ENCODE measurements around the gene CCDC183. TPM values are rescaled to one million over a fixed set of nuclear protein-coding genes. Genes with fewer than 3 reads are reported as not detected.

CCDC183 gene
- total RNA-seq, 1 donor from 2014 or later = 0.84 TPM

- TF ChIP-seq CTCF (IDR thresholded peaks at IDR 0.05; ENCODE audit: insufficient read depth, low read depth, low read length) (no peak), EZH2 (IDR thresholded peaks at IDR 0.05; ENCODE audit: insufficient read depth, low read length) (no peak)
- no peaks in the 10 kb centered on the region for H3K27me3 Mint-ChIP-seq (ENCODE audit: low read depth, unreplicated experiment)
- H3K79me2 ChIP-seq (ENCODE audit: insufficient read depth, low read length) = no peaks in the 10 kb centered on the region
- no peak overlapping the region for H3K4me3 Mint-ChIP-seq (ENCODE audit: unreplicated experiment)
- H3K4me2 ChIP-seq (ENCODE audit: low read length) = no peak overlapping the region
- peaks cover 12% of the 10 kb centered on the region for H3K4me1 Mint-ChIP-seq (ENCODE audit: low read depth, unreplicated experiment)
- no peaks in the 10 kb centered on the region for H3K9me3 Mint-ChIP-seq (ENCODE audit: unreplicated experiment)
- no peak for FAIRE-seq
- H3K27ac ChIP-seq (ENCODE audit: low read depth, low read length) = no peak overlapping the region
- H3K4me1 ChIP-seq (ENCODE audit: insufficient read depth, low read length) = peaks cover 13% of the 10 kb centered on the region
- H3K36me3 Mint-ChIP-seq (ENCODE audit: low read depth, unreplicated experiment) = no peaks in the 10 kb centered on the region
- no peak overlapping the region for H3K27ac Mint-ChIP-seq (ENCODE audit: unreplicated experiment)
- H3K27me3 ChIP-seq (ENCODE audit: insufficient read depth, low read length) = no peaks in the 10 kb centered on the region
- H3K9ac ChIP-seq (ENCODE audit: low read length) = no peak overlapping the region
- no peak for DNase-seq (ENCODE audit: low read depth)
- H3K9me3 ChIP-seq (ENCODE audit: insufficient read depth, low read depth, low read length) = no peaks in the 10 kb centered on the region
- H4K20me1 ChIP-seq (ENCODE audit: insufficient read depth, low read length) = peaks cover 15% of the 10 kb centered on the region
- H3K4me3 ChIP-seq (ENCODE audit: insufficient read depth, low read depth, low read length) = no peak overlapping the region
- H2AFZ ChIP-seq (ENCODE audit: low read depth, low read length) = no peak overlapping the region
- no peaks in the 10 kb centered on the region for H3K36me3 ChIP-seq (ENCODE audit: insufficient read depth, low read length)
These were observed 43.3 kb downstream of the CCDC183 start for GRCh38 chr9:136839229-136840139.

- Histone ChIP-seq H3K9ac (ENCODE audit: low read length) (no peak overlapping the region), H4K20me1 (ENCODE audit: insufficient read depth, low read length) (peaks cover 15% of the 10 kb centered on the region), H3K79me2 (ENCODE audit: insufficient read depth, low read length) (no peaks in the 10 kb centered on the region), H3K27me3 (ENCODE audit: insufficient read depth, low read length) (no peaks in the 10 kb centered on the region), H2AFZ (ENCODE audit: low read depth, low read length) (no peak overlapping the region), H3K27ac (ENCODE audit: low read depth, low read length) (no peak overlapping the region), H3K4me3 (ENCODE audit: insufficient read depth, low read depth, low read length) (no peak overlapping the region), H3K4me1 (ENCODE audit: insufficient read depth, low read length) (peaks cover 13% of the 10 kb centered on the region), H3K4me2 (ENCODE audit: low read length) (no peak overlapping the region), H3K36me3 (ENCODE audit: insufficient read depth, low read length) (no peaks in the 10 kb centered on the region), H3K9me3 (ENCODE audit: insufficient read depth, low read depth, low read length) (peaks cover 2% of the 10 kb centered on the region)
- Mint-ChIP-seq H3K9me3 (ENCODE audit: unreplicated experiment) (no peaks in the 10 kb centered on the region), H3K4me1 (ENCODE audit: low read depth, unreplicated experiment) (peaks cover 12% of the 10 kb centered on the region), H3K36me3 (ENCODE audit: low read depth, unreplicated experiment) (no peaks in the 10 kb centered on the region), H3K27me3 (ENCODE audit: low read depth, unreplicated experiment) (no peaks in the 10 kb centered on the region), H3K27ac (ENCODE audit: unreplicated experiment) (no peak overlapping the region), H3K4me3 (ENCODE audit: unreplicated experiment) (peak overlapping the region; percentile 74)
- FAIRE-seq (no peak), DNase-seq (ENCODE audit: low read depth) (no peak)
- TF ChIP-seq EZH2 (IDR thresholded peaks at IDR 0.05; ENCODE audit: insufficient read depth, low read length) = no peak
- no peak for TF ChIP-seq CTCF (IDR thresholded peaks at IDR 0.05; ENCODE audit: insufficient read depth, low read depth, low read length)
These were observed 44.2 kb downstream of the CCDC183 start for GRCh38 chr9:136840140-136840876.

All from astrocyte (in vitro differentiated cells and primary cell).